DND-41 (cell line): ENCODE data around the gene CRACDL.

Source experiments
- CTCF ChIP-seq: IDR thresholded peaks from 2 replicates; pipeline ENCODE4 v1.5.1; 2012; ENCODE audit warnings: borderline replicate concordance, low read length, moderate library complexity, mild to moderate bottlenecking; ENCODE audit not compliant: poor library complexity, severe bottlenecking; ENCODE audit errors: extremely low read depth
- EZH2 ChIP-seq: IDR thresholded peaks from 3 replicates; pipeline ENCODE4 v1.6.1; 2012; ENCODE audit warnings: borderline replicate concordance, low read depth, mild to moderate bottlenecking, moderate library complexity, low read length, inconsistent platforms; ENCODE audit not compliant: severe bottlenecking

GRCh38 chr2:98793275-98793674, 142.8 kb downstream of the CRACDL start:
- TF ChIP-seq CTCF = no peak
- TF ChIP-seq EZH2 = no peak
